DOHH2 (cell line): ENCODE data around the gene TMEM127.
A peak's percentile ranks its signal among the peaks of the same experiment; 100 is the strongest.

ENCODE experiments used
- H3F3A ChIP-seq: fragments of 200-600 bp; sonication (generic), shearing (Covaris generic); 2 replicates; pipeline ENCODE4 v1.6.0; 2016; ENCODE audit warnings: antibody characterized with exemption, mild to moderate bottlenecking; ENCODE audit not compliant: control insufficient read depth, insufficient read depth
- H3K27ac ChIP-seq: fragments of 200-600 bp; sonication (generic); 2 replicates; pipeline ENCODE4 v1.5.1; 2014; ENCODE audit warnings: low read depth, mild to moderate bottlenecking, low read length, moderate library complexity
- H3K27me3 ChIP-seq: fragments of 200-600 bp; sonication (generic); 2 replicates; pipeline ENCODE4 v1.6.1; 2014; ENCODE audit warnings: mild to moderate bottlenecking, low read length, mixed read lengths; ENCODE audit not compliant: control insufficient read depth
- H3K36me3 ChIP-seq: fragments of 200-600 bp; sonication (generic); 2 replicates; pipeline ENCODE4 v1.6.1; 2014; ENCODE audit warnings: mild to moderate bottlenecking, low read length, moderate library complexity, mixed read lengths; ENCODE audit not compliant: control insufficient read depth
- H3K4me1 ChIP-seq: fragments of 200-600 bp; sonication (generic); 2 replicates; pipeline ENCODE4 v1.6.1; 2014; ENCODE audit warnings: mild to moderate bottlenecking, low read length, mixed read lengths; ENCODE audit not compliant: control insufficient read depth
- H3K4me2 ChIP-seq: fragments of 200-600 bp; sonication (generic); 2 replicates; pipeline ENCODE4 v1.6.0; 2014; ENCODE audit warnings: mild to moderate bottlenecking, low read length, moderate library complexity
- H3K4me3 ChIP-seq: fragments of 200-600 bp; sonication (generic); 2 replicates; pipeline ENCODE4 v1.5.1; 2014; ENCODE audit warnings: mild to moderate bottlenecking, low read length, mixed read lengths
- H3K79me2 ChIP-seq: fragments of 200-600 bp; sonication (generic); 2 replicates; pipeline ENCODE4 v1.6.1; 2014; ENCODE audit warnings: mild to moderate bottlenecking, low read length, mixed read lengths; ENCODE audit not compliant: control insufficient read depth
- H3K9me2 ChIP-seq: fragments of 200-600 bp; sonication (generic); replicated peaks from 2 replicates; pipeline ENCODE4 v1.6.1; 2014; ENCODE audit warnings: mild to moderate bottlenecking, low read length, mixed read lengths; ENCODE audit not compliant: control insufficient read depth
- H3K9me3 ChIP-seq: fragments of 200-600 bp; sonication (generic); 2 replicates; pipeline ENCODE4 v1.6.1; 2014; ENCODE audit warnings: antibody characterized with exemption, low read length, mixed read lengths; ENCODE audit not compliant: control insufficient read depth, insufficient read depth
- H4K20me1 ChIP-seq: fragments of 200-600 bp; sonication (generic); 2 replicates; pipeline ENCODE4 v1.6.0; 2014; ENCODE audit warnings: low read depth, mild to moderate bottlenecking, antibody characterized with exemption, low read length, moderate library complexity; ENCODE audit not compliant: control insufficient read depth, insufficient read depth
- EZH2phosphoT487 ChIP-seq: fragments of 200-600 bp; sonication (generic); IDR thresholded peaks from 2 replicates; pipeline ENCODE4 v1.6.1; 2017; ENCODE audit warnings: borderline replicate concordance, mild to moderate bottlenecking, antibody characterized with exemption, low read length, moderate library complexity, mixed read lengths
- TF ChIP-seq, protein P1 (sequence below): fragments of 200-600 bp; sonication (generic); IDR thresholded peaks from one replicate; pipeline ENCODE4 v1.5.1; 2014; ENCODE audit warnings: antibody characterized with exemption, mild to moderate bottlenecking, low read depth, low read length; ENCODE audit not compliant: poor library complexity, severe bottlenecking

Gene TMEM127

GRCh38 chr2:96256611-96257113 is 9.1 kb downstream of the TMEM127 start:
- H3K4me2 ChIP-seq: peak overlapping the region; percentile 26; the same call in 1 of the 2 replicates
- no peaks in the 10 kb centered on the region for H3K27me3 ChIP-seq
- TF ChIP-seq, protein P1, sequence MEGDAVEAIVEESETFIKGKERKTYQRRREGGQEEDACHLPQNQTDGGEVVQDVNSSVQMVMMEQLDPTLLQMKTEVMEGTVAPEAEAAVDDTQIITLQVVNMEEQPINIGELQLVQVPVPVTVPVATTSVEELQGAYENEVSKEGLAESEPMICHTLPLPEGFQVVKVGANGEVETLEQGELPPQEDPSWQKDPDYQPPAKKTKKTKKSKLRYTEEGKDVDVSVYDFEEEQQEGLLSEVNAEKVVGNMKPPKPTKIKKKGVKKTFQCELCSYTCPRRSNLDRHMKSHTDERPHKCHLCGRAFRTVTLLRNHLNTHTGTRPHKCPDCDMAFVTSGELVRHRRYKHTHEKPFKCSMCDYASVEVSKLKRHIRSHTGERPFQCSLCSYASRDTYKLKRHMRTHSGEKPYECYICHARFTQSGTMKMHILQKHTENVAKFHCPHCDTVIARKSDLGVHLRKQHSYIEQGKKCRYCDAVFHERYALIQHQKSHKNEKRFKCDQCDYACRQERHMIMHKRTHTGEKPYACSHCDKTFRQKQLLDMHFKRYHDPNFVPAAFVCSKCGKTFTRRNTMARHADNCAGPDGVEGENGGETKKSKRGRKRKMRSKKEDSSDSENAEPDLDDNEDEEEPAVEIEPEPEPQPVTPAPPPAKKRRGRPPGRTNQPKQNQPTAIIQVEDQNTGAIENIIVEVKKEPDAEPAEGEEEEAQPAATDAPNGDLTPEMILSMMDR: no peak
- TF ChIP-seq EZH2phosphoT487: no peak
- H3K79me2 ChIP-seq: peaks cover 47% of the 10 kb centered on the region
- H3K27ac ChIP-seq: no peak overlapping the region
- H3K9me2 ChIP-seq: no peaks in the 10 kb centered on the region
- peaks cover 86% of the 10 kb centered on the region for H3K36me3 ChIP-seq
- H3K4me1 ChIP-seq: peaks cover 29% of the 10 kb centered on the region
- no peak overlapping the region for H3K4me3 ChIP-seq
- no peaks in the 10 kb centered on the region for H3K9me3 ChIP-seq
- peaks cover 10% of the 10 kb centered on the region for H4K20me1 ChIP-seq
- no peaks in the 10 kb centered on the region for H3F3A ChIP-seq

DNA sequence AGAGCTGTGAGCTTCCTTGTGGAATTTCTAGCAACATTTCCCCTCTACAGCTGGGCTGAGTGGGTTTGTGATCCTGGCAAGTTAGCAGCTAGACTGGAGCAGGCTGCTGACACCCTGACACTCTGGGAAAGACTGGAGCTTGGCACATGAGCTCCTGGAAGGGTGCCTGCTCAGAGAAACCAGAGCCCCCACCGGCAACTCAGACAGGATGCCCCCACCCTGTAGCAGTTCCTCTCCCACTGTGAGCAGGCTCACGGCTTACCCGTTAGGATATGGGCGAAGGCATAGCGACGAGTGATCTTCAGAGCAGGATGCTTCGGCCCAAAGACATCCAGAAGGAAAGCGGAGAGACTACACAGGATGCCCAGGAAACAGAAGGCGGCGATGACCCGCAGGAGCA is 11.2 kb downstream of the TMEM127 start:
- H4K20me1 ChIP-seq: no peaks in the 10 kb centered on the region
- no peaks in the 10 kb centered on the region for H3K9me3 ChIP-seq
- H3K79me2 ChIP-seq: peaks cover 26% of the 10 kb centered on the region
- no peaks in the 10 kb centered on the region for H3K9me2 ChIP-seq
- no peak overlapping the region for H3K4me2 ChIP-seq
- H3K4me1 ChIP-seq: peaks cover 12% of the 10 kb centered on the region
- H3F3A ChIP-seq: no peaks in the 10 kb centered on the region
- TF ChIP-seq, protein P1: no peak
- no peak overlapping the region for H3K4me3 ChIP-seq
- H3K27ac ChIP-seq: no peak overlapping the region
- H3K36me3 ChIP-seq: peaks cover 75% of the 10 kb centered on the region
- no peaks in the 10 kb centered on the region for H3K27me3 ChIP-seq

DNA sequence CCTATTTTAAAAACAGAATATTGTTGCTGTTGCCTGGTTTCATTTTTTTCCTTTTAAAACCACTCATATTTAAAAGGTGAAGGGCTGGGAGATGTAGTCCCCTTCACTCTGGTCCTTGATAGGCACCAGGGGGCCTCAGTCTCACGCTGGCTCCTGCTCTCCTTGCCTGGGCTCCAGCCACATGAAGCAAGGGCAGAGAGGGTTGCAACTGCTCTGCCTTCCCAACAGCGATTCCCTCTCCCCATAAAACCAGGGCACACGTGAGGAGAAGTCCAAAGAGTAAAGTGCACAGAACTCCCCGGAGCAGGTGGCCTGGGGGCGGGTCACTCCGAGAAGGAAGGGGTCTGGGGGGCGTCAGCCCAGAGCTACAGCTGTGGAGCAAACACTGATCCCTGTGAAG is 12.8 kb downstream of the TMEM127 start:
- H4K20me1 ChIP-seq: no peaks in the 10 kb centered on the region
- peaks cover 59% of the 10 kb centered on the region for H3K36me3 ChIP-seq
- H3K4me3 ChIP-seq: no peak overlapping the region
- peaks cover 9% of the 10 kb centered on the region for H3K4me1 ChIP-seq
- no peak overlapping the region for H3K27ac ChIP-seq
- no peaks in the 10 kb centered on the region for H3K27me3 ChIP-seq
- H3K79me2 ChIP-seq: peaks cover 11% of the 10 kb centered on the region
- H3F3A ChIP-seq: no peaks in the 10 kb centered on the region
- TF ChIP-seq EZH2phosphoT487: no peak
- TF ChIP-seq, protein P1: no peak
- H3K4me2 ChIP-seq: no peak overlapping the region
- H3K9me2 ChIP-seq: no peaks in the 10 kb centered on the region
- no peaks in the 10 kb centered on the region for H3K9me3 ChIP-seq
